HepG2 (cell line): ENCODE results near the gene FRAS1. TPM values are rescaled to one million over a fixed set of nuclear protein-coding genes. Genes with fewer than 3 reads are reported as not detected.

Source experiments
- BCL6 ChIP-seq: IDR thresholded peaks from 2 replicates; pipeline ENCODE4 v1.6.1; 2016; ENCODE audit warnings: missing genetic modification reagents, missing compliant biosample characterization
- DMAP1 ChIP-seq: IDR thresholded peaks from 2 replicates; pipeline ENCODE4 v1.6.1; 2016
- DNMT1 ChIP-seq: sonication (generic); formaldehyde crosslinking; IDR thresholded peaks from 2 replicates; pipeline ENCODE4 v1.5.1; 2020; ENCODE audit warnings: mild to moderate bottlenecking, missing genetic modification reagents
- ERF ChIP-seq: IDR thresholded peaks from 2 replicates; pipeline ENCODE4 v1.6.1; 2018; ENCODE audit warnings: missing biosample characterization, missing genetic modification reagents
- FOXK2 ChIP-seq: fragments of 450-650 bp; IDR thresholded peaks from 2 replicates; pipeline ENCODE4 v1.6.1; 2016
- JARID2 ChIP-seq: sonication (generic); formaldehyde crosslinking; IDR thresholded peaks from 2 replicates; pipeline ENCODE4 v1.8.1; 2023; ENCODE audit warnings: missing genetic modification reagents, inconsistent platforms; ENCODE audit not compliant: insufficient replicate concordance
- KAT7 ChIP-seq: IDR thresholded peaks from 2 replicates; pipeline ENCODE4 v1.6.1; 2018; ENCODE audit warnings: borderline replicate concordance, missing compliant biosample characterization
- MTA1 ChIP-seq: sonication (generic); formaldehyde crosslinking; IDR thresholded peaks from 2 replicates; pipeline ENCODE4 v1.4.0; 2020; ENCODE audit warnings: missing genetic modification reagents, mild to moderate bottlenecking, borderline replicate concordance
- NFYC ChIP-seq: IDR thresholded peaks from 2 replicates; pipeline ENCODE4 v1.6.1; 2016; ENCODE audit warnings: missing genetic modification reagents, missing compliant biosample characterization
- PHF20 ChIP-seq: sonication (generic); formaldehyde crosslinking; IDR thresholded peaks from 2 replicates; pipeline ENCODE4 v1.5.0; 2020; ENCODE audit warnings: mild to moderate bottlenecking, missing genetic modification reagents
- POLR2AphosphoS5 ChIP-seq: IDR thresholded peaks from 2 replicates; pipeline ENCODE4 v1.6.1; 2012; ENCODE audit warnings: low read depth, low read length
- SIX1 ChIP-seq: sonication (generic); formaldehyde crosslinking; IDR thresholded peaks from 2 replicates; pipeline ENCODE4 v1.4.0; 2020; ENCODE audit warnings: missing genetic modification reagents, borderline replicate concordance
- SUZ12 ChIP-seq: fragments of 150-350 bp; IDR thresholded peaks from 2 replicates; pipeline ENCODE4 v1.6.1; 2014; ENCODE audit warnings: low read depth, low read length
- TAF1 ChIP-seq: sonication (generic); formaldehyde crosslinking; IDR thresholded peaks from 2 replicates; pipeline ENCODE4 v1.4.0; 2020; ENCODE audit warnings: missing genetic modification reagents
- ZBTB21 ChIP-seq: sonication (generic); formaldehyde crosslinking; IDR thresholded peaks from 2 replicates; pipeline ENCODE4 v1.4.0; 2020; ENCODE audit warnings: missing genetic modification reagents
- ZFYVE20 ChIP-seq: sonication (generic); formaldehyde crosslinking; IDR thresholded peaks from 2 replicates; pipeline ENCODE4 v1.8.0; 2023; ENCODE audit warnings: low read depth, mild to moderate bottlenecking, moderate library complexity, missing genetic modification reagents, borderline replicate concordance
- ZNF121 ChIP-seq: sonication (generic); formaldehyde crosslinking; IDR thresholded peaks from 2 replicates; pipeline ENCODE4 v1.5.0; 2020; ENCODE audit warnings: mild to moderate bottlenecking, missing genetic modification reagents
- ZNF207 ChIP-seq: fragments of 450-650 bp; IDR thresholded peaks from 2 replicates; pipeline ENCODE4 v1.6.1; 2016; ENCODE audit warnings: antibody characterized with exemption, borderline replicate concordance
- ZNF292 ChIP-seq: sonication (generic); formaldehyde crosslinking; IDR thresholded peaks from 2 replicates; pipeline ENCODE4 v1.8.1; 2022; ENCODE audit warnings: mild to moderate bottlenecking, low read depth, missing genetic modification reagents, borderline replicate concordance
- ZNF317 ChIP-seq: sonication (generic); formaldehyde crosslinking; IDR thresholded peaks from 2 replicates; pipeline ENCODE4 v1.5.0; 2020; ENCODE audit warnings: mild to moderate bottlenecking, missing genetic modification reagents
- ZNF333 ChIP-seq: sonication (generic); formaldehyde crosslinking; IDR thresholded peaks from 2 replicates; pipeline ENCODE4 v1.4.0; 2020; ENCODE audit warnings: mild to moderate bottlenecking, missing genetic modification reagents, borderline replicate concordance
- polyA plus RNA-seq, 8 experiments: library from polyadenylated mRNA; depleted of rRNA in 3 of 8; stranded (reverse) in 7 of 8; unstranded in 1 of 8; fragments of >200 nt; fragmentation: Illumina TruSeq in 4 of 8; extraction: Trizol in 4 of 8; gene quantifications; 2 replicates each; pipeline versions ENCODE4 v1.2.1 to v1.2.3, GENCODE V29; 2011 to 2016; ENCODE audit warnings: low read depth in 4 of 8, missing spikeins in 1 of 8, mixed read lengths in 1 of 8; ENCODE audit not compliant: insufficient read depth in 1 of 8
- total RNA-seq, 5 experiments: library from RNA; depleted of rRNA; stranded (reverse); fragments of >200 nt; fragmentation: Illumina TruSeq; extraction: Trizol; gene quantifications; 2 replicates each; pipeline ENCODE4 v1.2.3, GENCODE V29; 2016; ENCODE audit warnings: low read depth in 1 of 5
- TF ChIP-seq, protein P1 (sequence below): sonication (generic); formaldehyde crosslinking; IDR thresholded peaks from 2 replicates; pipeline ENCODE4 v1.4.0; 2020; ENCODE audit warnings: mild to moderate bottlenecking, missing genetic modification reagents
- TF ChIP-seq, protein P2 (sequence below): sonication (generic); formaldehyde crosslinking; IDR thresholded peaks from 2 replicates; pipeline ENCODE4 v1.8.1; 2023; ENCODE audit warnings: mild to moderate bottlenecking, inconsistent platforms, moderate library complexity, missing genetic modification reagents, borderline replicate concordance
- TF ChIP-seq, protein P3 (sequence below): sonication (generic); formaldehyde crosslinking; IDR thresholded peaks from 2 replicates; pipeline ENCODE4 v1.4.0; 2020; ENCODE audit warnings: missing genetic modification reagents
- TF ChIP-seq, protein P4 (sequence below): sonication (generic); formaldehyde crosslinking; conservative IDR thresholded peaks from 2 replicates; pipeline ENCODE4 v1.8.0; 2022; ENCODE audit warnings: mild to moderate bottlenecking, moderate library complexity, missing genetic modification reagents
- TF ChIP-seq, protein P5 (sequence below): sonication (generic); formaldehyde crosslinking; IDR thresholded peaks from 2 replicates; pipeline ENCODE4 v1.8.0; 2023; ENCODE audit warnings: mild to moderate bottlenecking, missing genetic modification reagents

FRAS1 gene
- total and polyA plus RNA-seq, 2 of the 13 experiments (the other 11 are each of a cell fraction or from before 2014, with no cell fraction given), result 22.5 to 31.6 TPM

DNA sequence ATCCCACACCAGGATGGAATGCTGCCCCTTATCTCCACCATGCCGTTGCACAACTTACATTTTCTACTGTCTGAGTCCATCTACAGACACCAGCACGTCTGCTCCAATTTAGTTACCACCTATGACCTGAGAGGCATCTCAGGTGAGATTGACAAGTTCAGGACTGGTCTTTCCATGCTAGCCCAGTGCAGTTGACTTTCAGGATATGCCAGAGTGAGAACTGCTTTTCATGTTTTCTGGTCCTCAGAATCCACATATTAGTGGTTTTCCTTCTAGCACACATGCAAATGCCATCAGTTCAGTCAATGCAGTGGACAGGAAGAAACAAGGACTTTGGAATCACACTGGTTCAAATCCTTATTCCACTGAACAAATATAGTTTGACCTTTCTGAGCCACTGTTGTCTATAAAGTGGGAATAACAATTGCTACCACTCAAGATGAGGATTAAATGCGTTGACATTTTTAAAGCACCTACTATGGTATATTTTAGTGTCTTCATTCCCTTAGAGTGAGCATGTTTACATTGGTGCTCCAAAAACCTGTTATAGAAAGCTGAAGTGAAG lies 456.4 kb downstream of the FRAS1 start (continued):
- TF ChIP-seq, protein P1, sequence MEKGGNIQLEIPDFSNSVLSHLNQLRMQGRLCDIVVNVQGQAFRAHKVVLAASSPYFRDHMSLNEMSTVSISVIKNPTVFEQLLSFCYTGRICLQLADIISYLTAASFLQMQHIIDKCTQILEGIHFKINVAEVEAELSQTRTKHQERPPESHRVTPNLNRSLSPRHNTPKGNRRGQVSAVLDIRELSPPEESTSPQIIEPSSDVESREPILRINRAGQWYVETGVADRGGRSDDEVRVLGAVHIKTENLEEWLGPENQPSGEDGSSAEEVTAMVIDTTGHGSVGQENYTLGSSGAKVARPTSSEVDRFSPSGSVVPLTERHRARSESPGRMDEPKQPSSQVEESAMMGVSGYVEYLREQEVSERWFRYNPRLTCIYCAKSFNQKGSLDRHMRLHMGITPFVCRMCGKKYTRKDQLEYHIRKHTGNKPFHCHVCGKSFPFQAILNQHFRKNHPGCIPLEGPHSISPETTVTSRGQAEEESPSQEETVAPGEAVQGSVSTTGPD (CRISPR knock-in tag), result no peak
- TF ChIP-seq ZNF121 (no peak), ZNF207 (no peak), BCL6 (CRISPR knock-in tag) (peak; percentile 80), ZBTB21 (no peak), ZNF333 (no peak), NFYC (CRISPR knock-in tag) (no peak), MTA1 (no peak), FOXK2 (no peak), DMAP1 (CRISPR knock-in tag) (no peak), PHF20 (CRISPR knock-in tag) (0 out of 2 replicates have a peak, but pooled peaks have one; percentile 30), TAF1 (CRISPR knock-in tag) (no peak), ZNF317 (CRISPR knock-in tag) (no peak; the same call in 1 of the 2 replicates), SIX1 (CRISPR knock-in tag) (no peak), JARID2 (CRISPR knock-in tag) (no peak), ZNF292 (CRISPR knock-in tag) (peak; percentile 60; the same call in 1 of the 2 replicates), ZFYVE20 (CRISPR knock-in tag) (no peak), KAT7 (no peak), POLR2AphosphoS5 (no peak), DNMT1 (CRISPR knock-in tag) (no peak), ERF (CRISPR knock-in tag) (no peak), SUZ12 (no peak)
- TF ChIP-seq, protein P2, sequence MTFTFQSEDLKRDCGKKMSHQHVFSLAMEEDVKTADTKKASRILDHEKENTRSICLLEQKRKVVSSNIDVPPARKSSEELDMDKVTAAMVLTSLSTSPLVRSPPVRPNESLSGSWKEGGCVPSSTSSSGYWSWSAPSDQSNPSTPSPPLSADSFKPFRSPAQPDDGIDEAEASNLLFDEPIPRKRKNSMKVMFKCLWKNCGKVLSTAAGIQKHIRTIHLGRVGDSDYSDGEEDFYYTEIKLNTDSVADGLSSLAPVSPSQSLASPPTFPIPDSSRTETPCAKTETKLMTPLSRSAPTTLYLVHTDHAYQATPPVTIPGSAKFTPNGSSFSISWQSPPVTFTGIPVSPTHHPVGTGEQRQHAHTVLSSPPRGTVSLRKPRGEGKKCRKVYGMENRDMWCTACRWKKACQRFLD (CRISPR knock-in tag), result no peak
- TF ChIP-seq, protein P3, sequence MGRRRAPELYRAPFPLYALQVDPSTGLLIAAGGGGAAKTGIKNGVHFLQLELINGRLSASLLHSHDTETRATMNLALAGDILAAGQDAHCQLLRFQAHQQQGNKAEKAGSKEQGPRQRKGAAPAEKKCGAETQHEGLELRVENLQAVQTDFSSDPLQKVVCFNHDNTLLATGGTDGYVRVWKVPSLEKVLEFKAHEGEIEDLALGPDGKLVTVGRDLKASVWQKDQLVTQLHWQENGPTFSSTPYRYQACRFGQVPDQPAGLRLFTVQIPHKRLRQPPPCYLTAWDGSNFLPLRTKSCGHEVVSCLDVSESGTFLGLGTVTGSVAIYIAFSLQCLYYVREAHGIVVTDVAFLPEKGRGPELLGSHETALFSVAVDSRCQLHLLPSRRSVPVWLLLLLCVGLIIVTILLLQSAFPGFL (CRISPR knock-in tag), result no peak
- TF ChIP-seq, protein P4, sequence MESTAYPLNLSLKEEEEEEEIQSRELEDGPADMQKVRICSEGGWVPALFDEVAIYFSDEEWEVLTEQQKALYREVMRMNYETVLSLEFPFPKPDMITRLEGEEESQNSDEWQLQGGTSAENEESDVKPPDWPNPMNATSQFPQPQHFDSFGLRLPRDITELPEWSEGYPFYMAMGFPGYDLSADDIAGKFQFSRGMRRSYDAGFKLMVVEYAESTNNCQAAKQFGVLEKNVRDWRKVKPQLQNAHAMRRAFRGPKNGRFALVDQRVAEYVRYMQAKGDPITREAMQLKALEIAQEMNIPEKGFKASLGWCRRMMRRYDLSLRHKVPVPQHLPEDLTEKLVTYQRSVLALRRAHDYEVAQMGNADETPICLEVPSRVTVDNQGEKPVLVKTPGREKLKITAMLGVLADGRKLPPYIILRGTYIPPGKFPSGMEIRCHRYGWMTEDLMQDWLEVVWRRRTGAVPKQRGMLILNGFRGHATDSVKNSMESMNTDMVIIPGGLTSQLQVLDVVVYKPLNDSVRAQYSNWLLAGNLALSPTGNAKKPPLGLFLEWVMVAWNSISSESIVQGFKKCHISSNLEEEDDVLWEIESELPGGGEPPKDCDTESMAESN (CRISPR knock-in tag), result no peak
- TF ChIP-seq, protein P5, sequence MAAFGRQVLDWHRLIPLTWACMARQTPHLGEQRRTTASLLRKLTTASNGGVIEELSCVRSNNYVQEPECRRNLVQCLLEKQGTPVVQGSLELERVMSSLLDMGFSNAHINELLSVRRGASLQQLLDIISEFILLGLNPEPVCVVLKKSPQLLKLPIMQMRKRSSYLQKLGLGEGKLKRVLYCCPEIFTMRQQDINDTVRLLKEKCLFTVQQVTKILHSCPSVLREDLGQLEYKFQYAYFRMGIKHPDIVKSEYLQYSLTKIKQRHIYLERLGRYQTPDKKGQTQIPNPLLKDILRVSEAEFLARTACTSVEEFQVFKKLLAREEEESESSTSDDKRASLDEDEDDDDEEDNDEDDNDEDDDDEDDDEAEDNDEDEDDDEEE (CRISPR knock-in tag), result no peak
